Immature natural killer cell (primary cell): ENCODE measurements around the gene SYCP1. TPM values are rescaled to one million over a fixed set of nuclear protein-coding genes. Genes with fewer than 3 reads are reported as not detected.
"Not testable (repeated sequence)": the region's sequence is repeated elsewhere in the genome, so short reads cannot be mapped to it uniquely, and the experiment has no call there.

Experiments used
- DNase-seq, 3 donors: peaks; one replicate each; pipeline ENCODE4 v3.0.0; 2022; ENCODE audit warnings: mixed read lengths in 1 of 3
- H3K27ac Mint-ChIP-seq, 6 donors: one replicate each; pipeline ENCODE4 v1.8.0; 2020; ENCODE audit warnings: mixed read lengths in 6 of 6, mild to moderate bottlenecking in 5 of 6, inconsistent platforms in 4 of 6, moderate library complexity in 3 of 6
- H3K27me3 Mint-ChIP-seq, 3 donors: one replicate each; pipeline ENCODE4 v1.8.0; 2020 to 2021; ENCODE audit warnings: low read depth in 3 of 3, mild to moderate bottlenecking in 3 of 3, mixed read lengths in 3 of 3, moderate library complexity in 3 of 3, inconsistent platforms in 1 of 3
- H3K36me3 Mint-ChIP-seq, 3 donors: one replicate each; pipeline ENCODE4 v1.8.0; 2020; ENCODE audit warnings: mixed read lengths in 3 of 3, inconsistent platforms in 2 of 3, mild to moderate bottlenecking in 2 of 3
- H3K4me1 Mint-ChIP-seq, 2 donors: one replicate each; pipeline ENCODE4 v1.8.0; 2020; ENCODE audit warnings: inconsistent platforms in 2 of 2, mild to moderate bottlenecking in 2 of 2, mixed read lengths in 2 of 2, moderate library complexity in 1 of 2
- H3K4me3 Mint-ChIP-seq, 5 donors: one replicate each; pipeline ENCODE4 v1.8.0; 2020; ENCODE audit warnings: mild to moderate bottlenecking in 5 of 5, mixed read lengths in 5 of 5, inconsistent platforms in 3 of 5, moderate library complexity in 3 of 5
- H3K9me3 Mint-ChIP-seq, 6 donors: one replicate each; pipeline ENCODE4 v1.8.0; 2020; ENCODE audit warnings: mild to moderate bottlenecking in 6 of 6, mixed read lengths in 6 of 6, inconsistent platforms in 4 of 6, moderate library complexity in 3 of 6
- polyA plus RNA-seq, 3 donors: library from polyadenylated mRNA; unstranded; fragments of 300-500 nt; fragmentation: Illumina TruSeq; gene quantifications; one replicate each; pipeline ENCODE4 v1.2.3, GENCODE V29; 2021

The SYCP1 gene
- polyA plus RNA-seq, 3 donors from 2014 or later, result not detected

GRCh38 chr1:114892194-114892918 is 37.7 kb downstream of the SYCP1 start:
- no peak overlapping the region for H3K27ac Mint-ChIP-seq
- peaks cover 0 to 8% (median 4%) of the 10 kb centered on the region in 3 donors for H3K27me3 Mint-ChIP-seq
- no peak overlapping the region for H3K4me3 Mint-ChIP-seq
- no peaks in the 10 kb centered on the region for H3K4me1 Mint-ChIP-seq
- no peaks in the 10 kb centered on the region for H3K36me3 Mint-ChIP-seq
- H3K9me3 Mint-ChIP-seq, result peaks cover 0 to 2% (median 0%) of the 10 kb centered on the region in 6 donors
- no peak for DNase-seq

GRCh38 chr1:114896795-114897194 is 42.1 kb downstream of the SYCP1 start:
- DNase-seq, result no peak
- Mint-ChIP-seq H3K27ac (no peak overlapping the region), H3K9me3 (no peaks in the 10 kb centered on the region), H3K36me3 (no peaks in the 10 kb centered on the region), H3K4me3 (no peak overlapping the region), H3K4me1 (no peaks in the 10 kb centered on the region), H3K27me3 (peaks cover 0 to 10% (median 4%) of the 10 kb centered on the region in 3 donors)

GRCh38 chr1:114901814-114902213 is 47.2 kb downstream of the SYCP1 start:
- Mint-ChIP-seq H3K27ac (no peak overlapping the region), H3K4me1 (no peaks in the 10 kb centered on the region), H3K9me3 (peaks cover 0 to 4% (median 0%) of the 10 kb centered on the region in 6 donors), H3K36me3 (no peaks in the 10 kb centered on the region), H3K27me3 (peaks cover 2 to 4% (median 3%) of the 10 kb centered on the region in 3 donors), H3K4me3 (no peak overlapping the region)
- no peak for DNase-seq

GRCh38 chr1:114902343-114902742 is 47.7 kb downstream of the SYCP1 start:
- no peak overlapping the region for H3K27ac Mint-ChIP-seq
- no peaks in the 10 kb centered on the region for H3K36me3 Mint-ChIP-seq
- peaks cover 2 to 4% (median 3%) of the 10 kb centered on the region in 3 donors for H3K27me3 Mint-ChIP-seq
- peaks cover 0 to 4% (median 0%) of the 10 kb centered on the region in 6 donors for H3K9me3 Mint-ChIP-seq
- no peaks in the 10 kb centered on the region for H3K4me1 Mint-ChIP-seq
- no peak overlapping the region for H3K4me3 Mint-ChIP-seq
- DNase-seq, result no peak

GRCh38 chr1:114903480-114903879 is 48.8 kb downstream of the SYCP1 start:
- H3K9me3 Mint-ChIP-seq, result peaks cover 0 to 4% (median 0%) of the 10 kb centered on the region in 6 donors
- no peak overlapping the region for H3K4me3 Mint-ChIP-seq
- H3K27me3 Mint-ChIP-seq, result peaks cover 2 to 10% (median 3%) of the 10 kb centered on the region in 3 donors
- H3K36me3 Mint-ChIP-seq, result no peaks in the 10 kb centered on the region
- H3K4me1 Mint-ChIP-seq, result no peaks in the 10 kb centered on the region
- no peak for DNase-seq
- no peak overlapping the region for H3K27ac Mint-ChIP-seq

GRCh38 chr1:114915720-114916119 is 61.1 kb downstream of the SYCP1 start:
- DNase-seq, H3K27ac Mint-ChIP-seq, H3K9me3 Mint-ChIP-seq, H3K4me1 Mint-ChIP-seq, H3K4me3 Mint-ChIP-seq, H3K36me3 Mint-ChIP-seq: not testable (repeated sequence)
- H3K27me3 Mint-ChIP-seq, result peaks cover 8 to 15% (median 11%) of the 10 kb centered on the region in 3 donors

GRCh38 chr1:114926607-114927006 is 71.9 kb downstream of the SYCP1 start:
- no peaks in the 10 kb centered on the region for H3K4me1 Mint-ChIP-seq
- DNase-seq, result no peak
- peaks cover 0 to 18% (median 5%) of the 10 kb centered on the region in 6 donors for H3K9me3 Mint-ChIP-seq
- H3K27me3 Mint-ChIP-seq, result peaks cover 7 to 23% (median 7%) of the 10 kb centered on the region in 3 donors
- no peak overlapping the region for H3K27ac Mint-ChIP-seq
- H3K4me3 Mint-ChIP-seq, result no peak overlapping the region
- no peaks in the 10 kb centered on the region for H3K36me3 Mint-ChIP-seq

GRCh38 chr1:114927401-114927800 is 72.7 kb downstream of the SYCP1 start:
- no peak for DNase-seq
- peaks cover 7 to 23% (median 7%) of the 10 kb centered on the region in 3 donors for H3K27me3 Mint-ChIP-seq
- no peaks in the 10 kb centered on the region for H3K36me3 Mint-ChIP-seq
- H3K9me3 Mint-ChIP-seq, result peaks cover 0 to 17% (median 5%) of the 10 kb centered on the region in 6 donors
- H3K4me3 Mint-ChIP-seq, result no peak overlapping the region
- H3K4me1 Mint-ChIP-seq, result no peaks in the 10 kb centered on the region
- no peak overlapping the region for H3K27ac Mint-ChIP-seq

- H3K4me3 Mint-ChIP-seq, result no peak overlapping the region
- no peaks in the 10 kb centered on the region for H3K36me3 Mint-ChIP-seq
- no peaks in the 10 kb centered on the region for H3K4me1 Mint-ChIP-seq
- DNase-seq, result no peak
- peaks cover 0 to 4% (median 0%) of the 10 kb centered on the region in 6 donors for H3K9me3 Mint-ChIP-seq
- no peak overlapping the region for H3K27ac Mint-ChIP-seq
- H3K27me3 Mint-ChIP-seq, result peaks cover 9 to 22% (median 11%) of the 10 kb centered on the region in 3 donors
Measured at GRCh38 chr1:114956570-114956969, 101.9 kb downstream of the SYCP1 start.

- H3K4me3 Mint-ChIP-seq, result no peak overlapping the region
- H3K9me3 Mint-ChIP-seq, result peaks cover 0 to 4% (median 0%) of the 10 kb centered on the region in 6 donors
- no peaks in the 10 kb centered on the region for H3K36me3 Mint-ChIP-seq
- peaks cover 11 to 20% (median 11%) of the 10 kb centered on the region in 3 donors for H3K27me3 Mint-ChIP-seq
- no peak for DNase-seq
- no peaks in the 10 kb centered on the region for H3K4me1 Mint-ChIP-seq
- H3K27ac Mint-ChIP-seq, result no peak overlapping the region
Measured at GRCh38 chr1:114959423-114959822, 104.8 kb downstream of the SYCP1 start.

- DNase-seq, result no peak
- Mint-ChIP-seq H3K27me3 (peaks cover 2 to 6% (median 4%) of the 10 kb centered on the region in 3 donors), H3K36me3 (no peaks in the 10 kb centered on the region), H3K4me1 (no peaks in the 10 kb centered on the region), H3K9me3 (peaks cover 0 to 3% (median 2%) of the 10 kb centered on the region in 6 donors), H3K4me3 (no peak overlapping the region), H3K27ac (no peak overlapping the region)
Measured at GRCh38 chr1:114976891-114977290, 122.2 kb downstream of the SYCP1 start.

- Mint-ChIP-seq H3K36me3 (peaks cover 0 to 4% (median 0%) of the 10 kb centered on the region in 3 donors), H3K27me3 (peaks cover 4 to 8% (median 5%) of the 10 kb centered on the region in 3 donors), H3K27ac (no peak overlapping the region), H3K4me3 (no peak overlapping the region), H3K4me1 (no peaks in the 10 kb centered on the region), H3K9me3 (peaks cover 4 to 17% (median 14%) of the 10 kb centered on the region in 6 donors)
- peak; percentile 47 to 63 (median 54) for DNase-seq
Measured at GRCh38 chr1:114979278-114979891, 124.7 kb downstream of the SYCP1 start.

GRCh38 chr1:114982251-114982650 is 127.6 kb downstream of the SYCP1 start:
- H3K27me3 Mint-ChIP-seq, result peaks cover 4 to 5% (median 5%) of the 10 kb centered on the region in 3 donors
- H3K4me1 Mint-ChIP-seq, result no peaks in the 10 kb centered on the region
- H3K4me3 Mint-ChIP-seq, result no peak overlapping the region
- peaks cover 4 to 22% (median 17%) of the 10 kb centered on the region in 6 donors for H3K9me3 Mint-ChIP-seq
- no peak overlapping the region for H3K27ac Mint-ChIP-seq
- peaks cover 0 to 4% (median 3%) of the 10 kb centered on the region in 3 donors for H3K36me3 Mint-ChIP-seq
- no peak for DNase-seq

- Mint-ChIP-seq H3K27me3 (peaks cover 4 to 23% (median 9%) of the 10 kb centered on the region in 3 donors), H3K36me3 (peaks cover 0 to 13% (median 4%) of the 10 kb centered on the region in 3 donors), H3K4me1 (no peaks in the 10 kb centered on the region), H3K27ac (no peak overlapping the region), H3K9me3 (peaks cover 23 to 41% (median 33%) of the 10 kb centered on the region in 6 donors), H3K4me3 (no peak overlapping the region)
- DNase-seq, result no peak
Measured at GRCh38 chr1:114986286-114986685, 131.6 kb downstream of the SYCP1 start.
